HepG2 (cell line): ENCODE results near the gene ALPL. TPM values are rescaled to one million over a fixed set of nuclear protein-coding genes. Genes with fewer than 3 reads are reported as not detected.
A peak's percentile ranks its signal among the peaks of the same experiment; 100 is the strongest.

Experiments
- ETV5 ChIP-seq: IDR thresholded peaks from 2 replicates; pipeline ENCODE4 v1.6.1; 2018; ENCODE audit warnings: missing biosample characterization, missing genetic modification reagents, inconsistent platforms, borderline replicate concordance
- FOXA1 ChIP-seq, 2 experiments: fragments of 450-650 bp in 1 of 2; sonication (generic) in 1 of 2; formaldehyde crosslinking in 1 of 2; IDR thresholded peaks; 2 replicates each; pipeline versions ENCODE4 v1.4.0 to v1.6.1; 2016 to 2020; ENCODE audit warnings: missing genetic modification reagents in 1 of 2
- GATAD2A ChIP-seq: IDR thresholded peaks from 2 replicates; pipeline ENCODE4 v1.6.1; 2016
- KLF12 ChIP-seq: sonication (generic); formaldehyde crosslinking; IDR thresholded peaks from 2 replicates; pipeline ENCODE4 v1.4.0; 2020; ENCODE audit warnings: missing genetic modification reagents, borderline replicate concordance
- MEF2D ChIP-seq: sonication (generic); formaldehyde crosslinking; IDR thresholded peaks from 2 replicates; pipeline ENCODE4 v1.5.1; 2020; ENCODE audit warnings: mild to moderate bottlenecking, missing genetic modification reagents
- NKX3-1 ChIP-seq: sonication (generic); formaldehyde crosslinking; IDR thresholded peaks from 2 replicates; pipeline ENCODE4 v1.5.0; 2020; ENCODE audit warnings: missing genetic modification reagents
- RXRB ChIP-seq: IDR thresholded peaks from 2 replicates; pipeline ENCODE4 v1.6.1; 2016; ENCODE audit warnings: borderline replicate concordance, missing genetic modification reagents, missing compliant biosample characterization
- SNAPC4 ChIP-seq: sonication (generic); formaldehyde crosslinking; IDR thresholded peaks from 2 replicates; pipeline ENCODE4 v1.4.0; 2020; ENCODE audit warnings: mild to moderate bottlenecking, missing genetic modification reagents
- TFE3 ChIP-seq: IDR thresholded peaks from 2 replicates; pipeline ENCODE4 v1.6.1; 2016
- XBP1 ChIP-seq: sonication (generic); formaldehyde crosslinking; IDR thresholded peaks from 2 replicates; pipeline ENCODE4 v1.5.0; 2020; ENCODE audit warnings: missing genetic modification reagents
- ZBTB20 ChIP-seq: sonication (generic); formaldehyde crosslinking; IDR thresholded peaks from 2 replicates; pipeline ENCODE4 v1.8.1; 2023; ENCODE audit warnings: missing genetic modification reagents, low read depth, mild to moderate bottlenecking, borderline replicate concordance
- ZFY ChIP-seq: sonication (generic); formaldehyde crosslinking; IDR thresholded peaks from 2 replicates; pipeline ENCODE4 v1.4.0; 2020; ENCODE audit warnings: missing genetic modification reagents
- ZNF776 ChIP-seq: sonication (generic); formaldehyde crosslinking; IDR thresholded peaks from 2 replicates; pipeline ENCODE4 v1.4.0; 2020; ENCODE audit warnings: mild to moderate bottlenecking, missing genetic modification reagents
- polyA plus RNA-seq, 8 experiments: library from polyadenylated mRNA; depleted of rRNA in 3 of 8; stranded (reverse) in 7 of 8; unstranded in 1 of 8; fragments of >200 nt; fragmentation: Illumina TruSeq in 4 of 8; extraction: Trizol in 4 of 8; gene quantifications; 2 replicates each; pipeline versions ENCODE4 v1.2.1 to v1.2.3, GENCODE V29; 2011 to 2016; ENCODE audit warnings: low read depth in 4 of 8, missing spikeins in 1 of 8, mixed read lengths in 1 of 8; ENCODE audit not compliant: insufficient read depth in 1 of 8
- total RNA-seq, 5 experiments: library from RNA; depleted of rRNA; stranded (reverse); fragments of >200 nt; fragmentation: Illumina TruSeq; extraction: Trizol; gene quantifications; 2 replicates each; pipeline ENCODE4 v1.2.3, GENCODE V29; 2016; ENCODE audit warnings: low read depth in 1 of 5
- TF ChIP-seq, protein P1 (sequence below): sonication (generic); formaldehyde crosslinking; IDR thresholded peaks from 2 replicates; pipeline ENCODE4 v1.5.1; 2020; ENCODE audit warnings: missing genetic modification reagents, mild to moderate bottlenecking, borderline replicate concordance
- TF ChIP-seq, protein P2 (sequence below): sonication (generic); formaldehyde crosslinking; IDR thresholded peaks from 2 replicates; pipeline ENCODE4 v1.9.0; 2022; ENCODE audit warnings: missing genetic modification reagents, mild to moderate bottlenecking, borderline replicate concordance

The ALPL gene
- total and polyA plus RNA-seq, 2 of the 13 experiments (the other 11 are each of a cell fraction or from before 2014, with no cell fraction given) = 0.12 TPM; not detected in 1

GRCh38 chr1:21537932-21538630, 28.9 kb downstream of the ALPL start (continued):
- no peak for TF ChIP-seq SNAPC4 (CRISPR knock-in tag)
- 0 out of 2 replicates have a peak, but pooled peaks have one; percentile 24 for TF ChIP-seq ZFY (CRISPR knock-in tag)
- TF ChIP-seq RXRB (CRISPR knock-in tag) = peak; percentile 43; the same call in 1 of the 2 replicates
- TF ChIP-seq, protein P1, sequence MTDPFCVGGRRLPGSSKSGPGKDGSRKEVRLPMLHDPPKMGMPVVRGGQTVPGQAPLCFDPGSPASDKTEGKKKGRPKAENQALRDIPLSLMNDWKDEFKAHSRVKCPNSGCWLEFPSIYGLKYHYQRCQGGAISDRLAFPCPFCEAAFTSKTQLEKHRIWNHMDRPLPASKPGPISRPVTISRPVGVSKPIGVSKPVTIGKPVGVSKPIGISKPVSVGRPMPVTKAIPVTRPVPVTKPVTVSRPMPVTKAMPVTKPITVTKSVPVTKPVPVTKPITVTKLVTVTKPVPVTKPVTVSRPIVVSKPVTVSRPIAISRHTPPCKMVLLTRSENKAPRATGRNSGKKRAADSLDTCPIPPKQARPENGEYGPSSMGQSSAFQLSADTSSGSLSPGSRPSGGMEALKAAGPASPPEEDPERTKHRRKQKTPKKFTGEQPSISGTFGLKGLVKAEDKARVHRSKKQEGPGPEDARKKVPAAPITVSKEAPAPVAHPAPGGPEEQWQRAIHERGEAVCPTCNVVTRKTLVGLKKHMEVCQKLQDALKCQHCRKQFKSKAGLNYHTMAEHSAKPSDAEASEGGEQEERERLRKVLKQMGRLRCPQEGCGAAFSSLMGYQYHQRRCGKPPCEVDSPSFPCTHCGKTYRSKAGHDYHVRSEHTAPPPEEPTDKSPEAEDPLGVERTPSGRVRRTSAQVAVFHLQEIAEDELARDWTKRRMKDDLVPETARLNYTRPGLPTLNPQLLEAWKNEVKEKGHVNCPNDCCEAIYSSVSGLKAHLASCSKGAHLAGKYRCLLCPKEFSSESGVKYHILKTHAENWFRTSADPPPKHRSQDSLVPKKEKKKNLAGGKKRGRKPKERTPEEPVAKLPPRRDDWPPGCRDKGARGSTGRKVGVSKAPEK (CRISPR knock-in tag) = no peak
- TF ChIP-seq NKX3-1 (CRISPR knock-in tag) = 0 out of 2 replicates have a peak, but pooled peaks have one; percentile 36
- TF ChIP-seq GATAD2A = peak; percentile 57
- TF ChIP-seq TFE3 (CRISPR knock-in tag) = no peak
- no peak for TF ChIP-seq ZBTB20 (CRISPR knock-in tag)
- no peak for TF ChIP-seq FOXA1 (IDR thresholded peaks at IDR 0.05)
- peak; percentile 50 for TF ChIP-seq FOXA1 (CRISPR knock-in tag; IDR thresholded peaks at IDR 0.05)
- no peak for TF ChIP-seq MEF2D (CRISPR knock-in tag)
- TF ChIP-seq XBP1 (CRISPR knock-in tag) = no peak
- 0 out of 2 replicates have a peak, but pooled peaks have one; percentile 3 for TF ChIP-seq ZNF776 (CRISPR knock-in tag)
- no peak for TF ChIP-seq KLF12 (CRISPR knock-in tag)
- peak; percentile 67; the same call in 1 of the 2 replicates for TF ChIP-seq ETV5 (CRISPR knock-in tag)
- TF ChIP-seq, protein P2, sequence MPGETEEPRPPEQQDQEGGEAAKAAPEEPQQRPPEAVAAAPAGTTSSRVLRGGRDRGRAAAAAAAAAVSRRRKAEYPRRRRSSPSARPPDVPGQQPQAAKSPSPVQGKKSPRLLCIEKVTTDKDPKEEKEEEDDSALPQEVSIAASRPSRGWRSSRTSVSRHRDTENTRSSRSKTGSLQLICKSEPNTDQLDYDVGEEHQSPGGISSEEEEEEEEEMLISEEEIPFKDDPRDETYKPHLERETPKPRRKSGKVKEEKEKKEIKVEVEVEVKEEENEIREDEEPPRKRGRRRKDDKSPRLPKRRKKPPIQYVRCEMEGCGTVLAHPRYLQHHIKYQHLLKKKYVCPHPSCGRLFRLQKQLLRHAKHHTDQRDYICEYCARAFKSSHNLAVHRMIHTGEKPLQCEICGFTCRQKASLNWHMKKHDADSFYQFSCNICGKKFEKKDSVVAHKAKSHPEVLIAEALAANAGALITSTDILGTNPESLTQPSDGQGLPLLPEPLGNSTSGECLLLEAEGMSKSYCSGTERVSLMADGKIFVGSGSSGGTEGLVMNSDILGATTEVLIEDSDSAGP (CRISPR knock-in tag) = peak; percentile 41; the same call in 1 of the 2 replicates
